DMS79 treated with DMSO at 0.1 percent for 48 hours (cell line): ENCODE data around the gene CHN1.

ENCODE experiments used
- DNase-seq: peaks from one replicate; lab custom pipeline; 2025; lab: John Stamatoyannopoulos, UW

The CHN1 gene

DNA sequence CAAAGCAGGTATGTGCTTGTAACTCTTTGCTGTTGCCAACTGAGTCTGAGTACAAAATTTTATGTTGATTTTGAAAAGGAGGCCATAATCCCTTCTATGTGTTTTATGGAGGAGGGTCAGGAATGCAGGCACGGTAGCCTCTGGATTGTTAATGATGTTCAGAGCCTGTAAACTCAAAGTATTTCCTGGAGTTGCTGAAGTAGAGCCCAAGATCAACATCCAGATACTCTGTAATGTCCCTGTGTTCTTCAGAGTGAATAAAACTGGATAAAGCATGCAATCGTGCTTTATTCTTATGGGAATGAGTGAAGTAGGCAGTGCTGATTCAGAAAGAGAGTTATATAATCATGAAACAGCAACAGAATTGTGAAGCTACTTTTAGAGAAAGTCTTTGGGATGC, 179.1 kb downstream of the CHN1 start:
- no peak for DNase-seq

DNA sequence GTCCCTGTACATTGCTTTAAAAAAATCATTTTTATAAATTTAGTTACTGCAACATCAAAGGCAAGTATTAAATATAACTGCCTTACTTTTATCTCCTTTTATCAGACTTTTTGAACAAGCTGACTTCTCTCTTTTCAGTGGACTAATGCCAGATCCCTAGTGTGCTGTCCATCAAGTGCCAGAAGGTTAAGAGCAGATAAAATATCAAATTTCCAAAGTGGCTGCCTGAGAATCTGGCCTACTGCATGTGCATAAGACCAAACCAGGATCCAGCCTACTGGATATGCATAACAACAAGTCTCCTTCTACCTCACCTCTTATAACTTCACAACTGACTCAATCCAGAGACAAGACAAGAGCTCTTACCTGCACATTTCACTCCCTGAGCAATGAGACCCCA, 181.1 kb downstream of the CHN1 start:
- no peak for DNase-seq

DNA sequence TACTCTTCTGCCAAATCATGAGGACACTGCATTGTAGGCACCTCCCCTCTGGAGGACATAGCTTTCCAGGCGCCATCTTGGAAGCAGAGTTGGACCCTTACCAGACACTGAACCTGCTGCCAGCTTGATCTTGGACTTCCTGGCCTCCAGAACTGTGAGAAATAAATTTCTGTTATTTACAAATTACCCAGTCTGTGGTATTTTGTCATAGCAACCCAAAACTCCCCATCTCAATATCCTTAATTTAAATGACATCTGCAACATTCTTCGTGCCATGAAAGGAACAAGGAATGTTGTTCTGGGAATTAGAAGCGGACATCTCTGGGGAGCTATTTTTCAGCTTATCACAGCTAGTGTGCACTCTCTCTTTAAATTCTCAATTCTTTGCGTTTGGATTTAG, 183.6 kb downstream of the CHN1 start:
- no peak for DNase-seq

GRCh38 chr2:174820361-174820760, 184.8 kb downstream of the CHN1 start:
- DNase-seq: no peak

DNA sequence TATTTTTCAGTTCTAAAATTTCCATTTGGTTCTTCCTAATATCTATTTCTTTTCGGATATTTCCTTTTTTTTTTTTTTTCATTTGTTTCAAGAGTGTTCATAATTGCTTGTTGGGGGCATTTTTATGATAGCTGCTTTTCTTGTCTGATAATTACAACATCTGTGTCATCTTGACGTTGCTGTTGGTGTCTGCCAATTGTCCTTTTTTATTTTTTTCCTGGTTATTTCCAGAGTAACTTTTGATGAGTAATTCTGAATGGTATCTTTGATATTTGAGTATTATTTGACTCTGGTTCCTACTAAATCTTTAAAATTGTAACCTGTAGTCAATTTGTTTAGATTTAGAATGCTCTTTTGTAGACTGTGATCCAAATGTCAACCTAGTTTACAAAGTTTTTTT, 189.7 kb downstream of the CHN1 start:
- DNase-seq: no peak

DNA sequence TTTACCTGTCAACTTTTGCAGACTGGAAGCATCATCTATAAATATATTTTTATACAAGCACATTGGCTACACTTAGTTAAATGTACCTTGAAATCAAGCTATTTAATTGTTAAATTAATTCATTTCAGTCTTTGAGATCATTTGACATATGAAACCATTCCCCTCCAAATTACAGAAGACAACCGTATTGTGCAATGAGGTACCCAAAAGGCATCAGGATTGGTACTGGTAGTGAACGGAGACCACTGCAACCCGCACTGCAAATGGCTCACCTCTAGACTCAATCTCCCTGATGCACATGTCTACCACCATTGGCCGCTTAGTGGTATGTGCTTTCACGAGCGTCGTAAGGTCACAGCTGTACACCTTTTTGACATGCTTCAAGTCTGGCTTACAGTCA, 193.1 kb downstream of the CHN1 start:
- no peak for DNase-seq

DNA sequence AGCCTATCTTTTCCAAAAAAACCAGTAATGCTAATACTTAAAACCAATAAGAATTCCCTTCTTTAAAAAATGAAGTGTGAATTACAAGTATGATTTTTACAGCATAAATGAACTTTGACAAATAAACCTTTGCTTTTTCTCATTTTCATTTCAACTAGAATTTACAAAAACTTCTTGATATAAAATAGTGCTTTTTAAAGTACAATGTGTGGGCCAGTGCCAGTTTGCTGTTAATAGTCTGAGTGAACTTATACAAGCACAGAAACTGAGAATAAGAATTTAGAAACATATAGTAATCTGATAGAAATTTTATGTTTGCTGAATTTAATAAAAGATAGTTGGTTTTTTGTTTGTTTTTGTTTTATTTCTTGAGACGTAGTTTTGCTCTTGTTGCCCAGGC, 197.2 kb downstream of the CHN1 start:
- no peak for DNase-seq

- no peak for DNase-seq
These were observed 199.4 kb downstream of the CHN1 start for GRCh38 chr2:174805803-174806202.

DNA sequence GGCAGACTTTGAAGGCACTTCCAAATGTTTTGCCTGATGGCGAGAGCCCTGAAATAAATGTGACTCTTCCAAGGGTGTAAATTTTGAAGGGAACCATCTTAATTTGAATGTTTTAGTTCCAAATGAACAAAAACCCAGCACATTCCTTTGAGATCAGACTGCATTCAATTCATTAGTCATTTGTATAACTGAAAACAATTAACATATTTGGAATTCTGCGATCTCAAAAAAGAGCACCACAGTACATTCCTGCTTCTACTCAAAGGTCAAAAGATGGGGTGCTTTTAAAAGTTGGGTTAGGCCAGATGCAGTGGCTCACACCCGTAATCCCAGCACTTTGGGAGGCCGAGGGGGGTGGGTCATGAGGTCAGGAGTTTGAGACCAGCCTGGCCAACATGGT, 202.7 kb downstream of the CHN1 start:
- DNase-seq: no peak

DNA sequence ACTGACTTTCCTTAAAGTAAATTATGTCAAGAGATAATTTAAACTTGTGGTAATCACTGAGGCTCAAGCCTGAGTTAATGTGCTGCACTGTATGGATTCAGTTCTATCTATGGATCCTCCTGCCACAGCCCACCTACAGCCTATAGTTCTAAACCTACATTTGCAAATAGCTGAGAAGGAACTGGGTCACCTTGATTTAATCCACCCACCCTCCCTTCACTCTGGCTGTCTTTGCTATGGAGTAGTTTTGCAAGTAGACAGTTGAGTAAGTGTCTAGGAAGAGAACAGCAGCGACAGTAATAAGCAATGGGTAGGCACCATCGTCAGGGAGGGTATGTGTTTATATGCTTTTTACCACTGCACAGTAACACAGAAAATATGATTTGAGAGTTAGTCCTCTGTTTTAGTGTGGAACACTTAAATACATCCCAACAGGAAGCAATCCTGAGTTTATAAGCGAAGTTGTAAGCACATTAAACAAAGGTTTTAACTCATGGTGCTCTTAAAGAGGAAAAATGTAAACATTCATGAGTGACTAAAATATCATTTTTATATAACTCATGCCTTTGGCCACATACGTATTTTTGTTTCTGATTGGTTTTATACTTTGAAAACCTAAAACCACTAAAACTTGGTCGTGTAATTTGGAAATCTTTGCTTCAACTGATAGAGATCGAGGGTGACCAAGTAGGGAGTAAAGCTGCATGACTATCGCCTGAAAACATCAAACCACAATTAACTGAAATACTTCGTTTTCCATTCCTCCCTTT, 204.6 kb downstream of the CHN1 start:
- DNase-seq: no peak

DNA sequence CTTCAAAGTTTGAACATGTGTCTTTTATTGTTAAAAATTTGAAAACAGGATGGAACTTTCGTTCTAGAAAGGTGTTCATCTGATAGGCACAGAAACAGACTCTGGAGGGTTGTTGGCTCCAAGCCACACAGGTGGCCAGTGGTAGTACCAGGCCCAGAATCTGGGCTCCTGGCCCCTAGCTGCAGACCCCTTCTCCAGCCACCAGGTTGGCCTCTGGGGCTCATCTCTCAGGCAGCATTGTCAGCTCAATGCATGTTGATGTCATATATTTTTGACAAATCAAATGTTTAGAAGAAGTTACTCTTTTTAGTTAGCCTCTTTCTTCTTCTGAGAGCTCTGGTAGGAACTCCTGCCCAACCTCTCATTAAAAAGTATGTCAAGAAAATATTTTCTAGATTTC, 206.4 kb downstream of the CHN1 start:
- DNase-seq: no peak

DNA sequence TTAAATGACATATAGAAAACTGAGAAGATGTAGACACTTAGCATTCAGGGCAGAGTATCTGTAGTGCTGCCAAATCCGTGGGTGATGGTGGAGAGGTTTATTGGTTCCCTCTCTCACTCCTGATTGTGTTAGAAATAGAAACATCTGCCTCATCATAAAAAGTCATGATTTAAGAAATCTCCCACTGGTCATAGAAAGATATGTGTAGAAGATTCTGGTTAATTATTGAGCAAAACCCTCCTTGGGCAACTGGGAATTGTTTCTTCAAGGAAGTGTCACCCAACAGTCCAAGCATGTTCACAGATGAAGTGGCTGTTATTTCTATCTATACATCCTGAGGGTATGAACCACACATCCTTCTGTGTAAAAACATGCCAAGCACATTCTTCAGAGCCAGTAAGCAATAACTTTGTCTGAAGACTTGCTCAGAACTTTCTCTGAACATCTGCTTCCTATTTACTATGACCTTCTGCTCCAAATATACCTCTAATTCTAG, 207.4 kb downstream of the CHN1 start:
- DNase-seq: no peak

- no peak for DNase-seq
These were observed 208.8 kb downstream of the CHN1 start for GRCh38 chr2:174796319-174796771.

GRCh38 chr2:174794851-174795374, 210.3 kb downstream of the CHN1 start:
- no peak for DNase-seq

- no peak for DNase-seq
These were observed 212.7 kb downstream of the CHN1 start for GRCh38 chr2:174792309-174793025.

- no peak for DNase-seq
These were observed 213.4 kb downstream of the CHN1 start for GRCh38 chr2:174791746-174792280.

DNA sequence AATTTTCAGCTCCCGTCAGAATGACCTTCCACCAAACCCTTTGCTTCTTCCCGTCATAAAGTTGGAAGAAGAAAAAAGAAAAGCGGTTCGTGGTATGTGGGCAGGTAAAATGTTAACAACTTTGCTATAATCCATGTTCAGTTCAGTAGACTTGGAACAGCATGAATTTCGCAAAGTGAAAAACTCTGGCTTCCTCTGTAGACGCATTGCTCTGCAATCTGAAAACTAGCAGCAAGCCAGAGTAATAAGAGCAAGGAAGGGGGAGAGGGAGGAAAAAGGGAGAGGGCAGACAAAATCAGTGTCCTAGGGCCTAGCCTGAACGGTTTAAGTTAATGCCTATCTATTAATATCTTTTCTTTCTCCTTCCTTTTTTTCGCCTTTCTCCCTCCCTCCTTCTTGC, 214.2 kb downstream of the CHN1 start:
- no peak for DNase-seq

DNA sequence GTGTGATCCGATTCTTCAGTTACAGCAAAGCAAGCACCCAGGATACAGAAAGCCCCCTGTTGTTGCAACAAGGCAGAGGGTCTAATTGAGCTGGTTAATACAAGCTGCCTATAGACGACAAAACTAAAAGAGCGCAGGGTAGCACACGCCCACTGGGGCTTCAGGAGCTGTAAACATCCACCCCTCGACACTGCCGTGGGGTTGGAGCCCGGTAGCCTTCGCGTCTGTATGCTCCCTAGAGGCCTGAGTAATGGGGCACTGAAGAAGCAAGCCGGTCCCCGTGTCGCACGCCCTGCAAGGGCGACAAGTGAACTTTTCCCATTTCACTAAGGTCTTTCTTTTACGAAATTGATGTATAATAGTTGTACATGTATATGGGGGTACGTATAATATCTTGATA, 216.2 kb downstream of the CHN1 start:
- DNase-seq: no peak

DNA sequence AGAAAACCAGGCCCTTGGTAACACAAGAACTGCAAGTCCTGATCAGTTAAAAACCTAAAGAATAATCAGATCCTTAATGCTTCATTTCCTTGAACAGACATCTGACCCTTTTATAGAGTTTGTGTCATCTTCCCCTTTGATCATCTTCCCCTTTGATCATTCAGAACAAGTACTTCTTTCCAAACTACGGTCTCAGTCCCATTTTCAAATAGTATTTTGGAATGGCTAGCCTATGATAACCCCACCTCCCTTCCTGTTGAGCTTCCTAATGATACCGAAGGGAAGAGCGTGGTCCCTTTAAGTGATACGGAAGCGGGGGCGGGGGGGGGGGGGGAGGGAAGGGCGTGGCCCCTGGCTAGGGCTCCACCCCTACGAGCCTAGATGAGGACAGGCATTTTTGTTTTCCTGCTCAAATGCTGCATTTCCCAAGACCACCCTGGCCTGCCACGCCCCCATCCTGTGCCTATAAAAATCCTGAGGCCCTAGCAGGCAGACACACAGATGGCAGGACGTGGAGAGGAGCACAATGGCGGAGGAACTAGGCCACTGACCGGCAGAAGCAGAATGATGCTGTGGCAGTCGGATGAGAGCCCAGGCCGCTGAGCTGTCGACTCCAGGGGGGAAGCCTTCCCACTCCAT, 216.8 kb downstream of the CHN1 start:
- DNase-seq: no peak

- DNase-seq: peak; percentile 18
These were observed 217.5 kb downstream of the CHN1 start for GRCh38 chr2:174787487-174788205.

GRCh38 chr2:174786066-174786725, 219.0 kb downstream of the CHN1 start:
- DNase-seq: no peak
